GM23248 (cell line): ENCODE measurements around the gene TEX28. TPM values are rescaled to one million over a fixed set of nuclear protein-coding genes. Genes with fewer than 3 reads are reported as not detected.
"Not testable (repeated sequence)": the region's sequence is repeated elsewhere in the genome, so short reads cannot be mapped to it uniquely, and the experiment has no call there.

ENCODE experiments used
- DNase-seq: peaks from one replicate; pipeline ENCODE4 v3.0.0-alpha.2; 2015
- H2AFZ ChIP-seq: fragments of 200-600 bp; sonication (generic); 2 replicates; pipeline ENCODE4 v1.6.1; 2016; ENCODE audit warnings: antibody characterized with exemption
- H3F3A ChIP-seq: fragments of 200-600 bp; sonication (generic); 2 replicates; pipeline ENCODE4 v1.6.1; 2016; ENCODE audit warnings: mild to moderate bottlenecking, antibody characterized with exemption, mixed run types; ENCODE audit not compliant: insufficient read depth
- H3K27ac ChIP-seq: fragments of 200-600 bp; sonication (generic); 2 replicates; pipeline ENCODE4 v1.5.1; 2016; ENCODE audit warnings: mild to moderate bottlenecking
- H3K27me3 ChIP-seq: fragments of 200-600 bp; sonication (generic); replicated peaks from 2 replicates; pipeline ENCODE4 v1.6.1; 2016; ENCODE audit warnings: mild to moderate bottlenecking; ENCODE audit not compliant: insufficient read depth
- H3K36me3 ChIP-seq: fragments of 200-600 bp; sonication (generic); 2 replicates; pipeline ENCODE4 v1.6.1; 2016; ENCODE audit warnings: low read depth, mild to moderate bottlenecking
- H3K4me1 ChIP-seq: fragments of 200-600 bp; sonication (generic); 2 replicates; pipeline ENCODE4 v1.6.1; 2016; ENCODE audit warnings: mild to moderate bottlenecking; ENCODE audit not compliant: insufficient read depth
- H3K4me2 ChIP-seq: fragments of 200-600 bp; sonication (generic); one replicate; pipeline ENCODE4 v1.6.1; 2016; ENCODE audit warnings: mild to moderate bottlenecking; ENCODE audit not compliant: unreplicated experiment
- H3K4me3 ChIP-seq: fragments of 200-600 bp; sonication (generic); 2 replicates; pipeline ENCODE4 v1.5.1; 2016; ENCODE audit warnings: mild to moderate bottlenecking
- H3K79me2 ChIP-seq: fragments of 200-600 bp; sonication (generic); 2 replicates; pipeline ENCODE4 v1.6.1; 2016; ENCODE audit warnings: mild to moderate bottlenecking; ENCODE audit not compliant: insufficient read depth
- H3K9ac ChIP-seq: fragments of 200-600 bp; sonication (generic); 2 replicates; pipeline ENCODE4 v1.6.1; 2016; ENCODE audit warnings: mild to moderate bottlenecking
- H3K9me2 ChIP-seq: fragments of 200-600 bp; sonication (generic); 2 replicates; pipeline ENCODE4 v1.6.1; 2016; ENCODE audit warnings: mixed run types, mild to moderate bottlenecking, moderate library complexity; ENCODE audit not compliant: insufficient read depth
- H3K9me3 ChIP-seq: fragments of 200-600 bp; sonication (generic); one replicate; pipeline ENCODE4 v1.6.1; 2017; ENCODE audit warnings: low read depth
- H4K20me1 ChIP-seq: fragments of 200-600 bp; sonication (generic); 2 replicates; pipeline ENCODE4 v1.6.0; 2016; ENCODE audit not compliant: insufficient read depth
- EZH2 ChIP-seq: fragments of 200-600 bp; sonication (generic); IDR thresholded peaks from 2 replicates; pipeline ENCODE4 v1.6.1; 2018; ENCODE audit warnings: antibody characterized with exemption, mild to moderate bottlenecking; ENCODE audit not compliant: insufficient read depth, poor library complexity, severe bottlenecking
- EZH2phosphoT487 ChIP-seq: fragments of 200-600 bp; sonication (generic); IDR thresholded peaks from 2 replicates; pipeline ENCODE4 v1.6.1; 2018; ENCODE audit warnings: antibody characterized with exemption, moderate library complexity, mild to moderate bottlenecking, low read depth; ENCODE audit not compliant: insufficient read depth
- WGBS, 2 experiments: methylation state at CpG; one replicate each; pipeline ENCODE4 v1.1.6; 2015 to 2017; ENCODE audit warnings: low lambda C conversion rate in 2 of 2, low coverage in 1 of 2; ENCODE audit errors: missing lambda C conversion rate in 2 of 2; 5-methylcytosine and 5-hydroxymethylcytosine counted together
- in situ Hi-C: fragments of 300-500 bp; cut with MboI; formaldehyde crosslinking; loops from 2 replicates; pipeline ENCODE4 v1.15.0; 2020
- polyA plus RNA-seq: library from polyadenylated mRNA; unstranded; fragments of >200 nt; fragmentation: Nextera tagmentation; extraction: Ambion mirVana; gene quantifications from 2 replicates; pipeline ENCODE4 v1.2.1, GENCODE V29; 2016
- total RNA-seq: library from RNA; depleted of rRNA; stranded (reverse); fragments of >200 nt; shearing (Covaris generic); gene quantifications from 2 replicates; pipeline ENCODE4 v1.2.3, GENCODE V29; 2014

TEX28 gene
- total and polyA plus RNA-seq, 2 experiments from 2014 or later = not detected

GRCh38 chrX:154298312-154298711 lies 3.4 kb upstream of the TEX28 start:
- Histone ChIP-seq H3K79me2 (no peaks in the 10 kb centered on the region), H3K4me3 (no peak overlapping the region), H4K20me1 (no peaks in the 10 kb centered on the region), H3K9me3 (no peaks in the 10 kb centered on the region), H3K27ac (no peak overlapping the region), H3K4me2 (no peak overlapping the region), H3K27me3 (no peaks in the 10 kb centered on the region), H3K36me3 (no peaks in the 10 kb centered on the region), H3K9me2 (no peaks in the 10 kb centered on the region), H3K9ac (no peak overlapping the region), H3K4me1 (no peaks in the 10 kb centered on the region), H2AFZ (no peak overlapping the region), H3F3A (no peaks in the 10 kb centered on the region)
- WGBS, 2 experiments = 39 to 43% methylated on average over 5 to 7 of the region's 7 CpGs
- TF ChIP-seq EZH2phosphoT487 (no peak), EZH2 (no peak)
- DNase-seq = no peak
- in situ Hi-C loops = no loop called here

- no peaks in the 10 kb centered on the region for H3K9me2 ChIP-seq
- H3K9me3 ChIP-seq = no peaks in the 10 kb centered on the region
- no peak overlapping the region for H3K4me3 ChIP-seq
- WGBS, 2 experiments = 79% methylated on average over 14 to 18 of the region's 18 CpGs
- no peak overlapping the region for H3K27ac ChIP-seq
- H3K27me3 ChIP-seq = no peaks in the 10 kb centered on the region
- no peaks in the 10 kb centered on the region for H4K20me1 ChIP-seq
- no peak overlapping the region for H2AFZ ChIP-seq
- no peaks in the 10 kb centered on the region for H3K79me2 ChIP-seq
- H3K9ac ChIP-seq = no peak overlapping the region
- H3K4me1 ChIP-seq = no peaks in the 10 kb centered on the region
- H3F3A ChIP-seq = no peaks in the 10 kb centered on the region
- no peak for DNase-seq
- H3K4me2 ChIP-seq = no peak overlapping the region
- TF ChIP-seq EZH2phosphoT487 (no peak), EZH2 (no peak)
- no peaks in the 10 kb centered on the region for H3K36me3 ChIP-seq
- in situ Hi-C loops = no loop called here
These were observed 1.8 kb upstream of the TEX28 start for GRCh38 chrX:154296731-154297130.

- Histone ChIP-seq H3K36me3 (no peaks in the 10 kb centered on the region), H3K79me2 (no peaks in the 10 kb centered on the region), H3K9me3 (no peaks in the 10 kb centered on the region), H3K4me2 (no peak within 1 kb of the TSS), H3K4me3 (no peak within 1 kb of the TSS), H3K4me1 (no peaks in the 10 kb centered on the region), H3K27ac (no peak within 1 kb of the TSS), H3K27me3 (no peaks in the 10 kb centered on the region), H4K20me1 (no peaks in the 10 kb centered on the region), H2AFZ (no peak within 1 kb of the TSS), H3F3A (no peaks in the 10 kb centered on the region), H3K9me2 (no peaks in the 10 kb centered on the region), H3K9ac (no peak within 1 kb of the TSS)
- no peak for DNase-seq
- WGBS, 2 experiments = 96% methylated on average over 28 to 37 of the region's 37 CpGs
- TF ChIP-seq EZH2 = no peak
- TF ChIP-seq EZH2phosphoT487 = no peak
- in situ Hi-C loops = no loop called here
These were observed 863 bp upstream of the TEX28 start, which contains the start of gene TKTL1 for GRCh38 chrX:154295664-154296310. Gene TKTL1 (plus strand): TSS chrX:154295795. CDS start chrX:154295860, 65 bp downstream.

GRCh38 chrX:154286406-154286805 lies 8.5 kb downstream of the TEX28 start:
- H3K27ac ChIP-seq, H2AFZ ChIP-seq, H3K79me2 ChIP-seq, H3F3A ChIP-seq, H3K4me2 ChIP-seq, H4K20me1 ChIP-seq, H3K9ac ChIP-seq, H3K9me3 ChIP-seq, H3K36me3 ChIP-seq, DNase-seq, H3K9me2 ChIP-seq, H3K27me3 ChIP-seq, H3K4me3 ChIP-seq, H3K4me1 ChIP-seq, in situ Hi-C loops: not testable (repeated sequence)
- WGBS, 2 experiments = no CpG with 5 or more reads among the region's 10 CpGs

- H3K36me3 ChIP-seq, H3K79me2 ChIP-seq, H3K4me1 ChIP-seq, H3K9me2 ChIP-seq, H3K4me2 ChIP-seq, H3K27me3 ChIP-seq, DNase-seq, H3K27ac ChIP-seq, H3K9me3 ChIP-seq, H3F3A ChIP-seq, H3K4me3 ChIP-seq, in situ Hi-C loops, H4K20me1 ChIP-seq, H3K9ac ChIP-seq, H2AFZ ChIP-seq: not testable (repeated sequence)
- no CpG with 5 or more reads among the region's 23 CpGs for WGBS, 2 experiments
These were observed 10.2 kb downstream of the TEX28 start for GRCh38 chrX:154284489-154285338.

GRCh38 chrX:154269245-154269644 lies 25.7 kb downstream of the TEX28 start:
- H3K4me2 ChIP-seq, H3K27me3 ChIP-seq, H3K27ac ChIP-seq, H4K20me1 ChIP-seq, DNase-seq, H2AFZ ChIP-seq, H3K9me2 ChIP-seq, H3K36me3 ChIP-seq, in situ Hi-C loops, H3K4me1 ChIP-seq, H3K79me2 ChIP-seq, H3K9ac ChIP-seq, H3K4me3 ChIP-seq, H3K9me3 ChIP-seq, H3F3A ChIP-seq: not testable (repeated sequence)
- no CpG with 5 or more reads among the region's 3 CpGs for WGBS, 2 experiments

- WGBS, 2 experiments = no CpG with 5 or more reads among the region's 6 CpGs
These were observed 31.9 kb downstream of the TEX28 start for GRCh38 chrX:154263072-154263471.

More at GRCh38 chrX:154263072-154263471, 31.9 kb downstream of the TEX28 start:
- H3K27ac ChIP-seq, H3K4me1 ChIP-seq, H3K4me3 ChIP-seq, H2AFZ ChIP-seq, DNase-seq, H3F3A ChIP-seq, H3K36me3 ChIP-seq, H4K20me1 ChIP-seq, H3K9me2 ChIP-seq, H3K4me2 ChIP-seq, in situ Hi-C loops, H3K9me3 ChIP-seq, H3K27me3 ChIP-seq, H3K79me2 ChIP-seq, H3K9ac ChIP-seq: not testable (repeated sequence)
